GM12864 (cell line): ENCODE data around the gene PPP1R13L.
A peak's percentile ranks its signal among the peaks of the same experiment; 100 is the strongest.

ENCODE experiments used
- DNase-seq: peaks from one replicate; pipeline ENCODE4 v3.0.0-alpha.2; 2011; ENCODE audit warnings: low read depth
- H3K4me3 ChIP-seq: 2 replicates; pipeline ENCODE4 v1.5.1; 2011; ENCODE audit warnings: mild to moderate bottlenecking, low read depth, low read length, control low read depth
- TF ChIP-seq, protein P1 (sequence below): IDR thresholded peaks from 2 replicates; pipeline ENCODE4 v1.5.1; 2011; ENCODE audit warnings: low read depth, mild to moderate bottlenecking, moderate library complexity, low read length, control low read depth, inconsistent platforms; ENCODE audit errors: missing control alignments

PPP1R13L gene

DNA sequence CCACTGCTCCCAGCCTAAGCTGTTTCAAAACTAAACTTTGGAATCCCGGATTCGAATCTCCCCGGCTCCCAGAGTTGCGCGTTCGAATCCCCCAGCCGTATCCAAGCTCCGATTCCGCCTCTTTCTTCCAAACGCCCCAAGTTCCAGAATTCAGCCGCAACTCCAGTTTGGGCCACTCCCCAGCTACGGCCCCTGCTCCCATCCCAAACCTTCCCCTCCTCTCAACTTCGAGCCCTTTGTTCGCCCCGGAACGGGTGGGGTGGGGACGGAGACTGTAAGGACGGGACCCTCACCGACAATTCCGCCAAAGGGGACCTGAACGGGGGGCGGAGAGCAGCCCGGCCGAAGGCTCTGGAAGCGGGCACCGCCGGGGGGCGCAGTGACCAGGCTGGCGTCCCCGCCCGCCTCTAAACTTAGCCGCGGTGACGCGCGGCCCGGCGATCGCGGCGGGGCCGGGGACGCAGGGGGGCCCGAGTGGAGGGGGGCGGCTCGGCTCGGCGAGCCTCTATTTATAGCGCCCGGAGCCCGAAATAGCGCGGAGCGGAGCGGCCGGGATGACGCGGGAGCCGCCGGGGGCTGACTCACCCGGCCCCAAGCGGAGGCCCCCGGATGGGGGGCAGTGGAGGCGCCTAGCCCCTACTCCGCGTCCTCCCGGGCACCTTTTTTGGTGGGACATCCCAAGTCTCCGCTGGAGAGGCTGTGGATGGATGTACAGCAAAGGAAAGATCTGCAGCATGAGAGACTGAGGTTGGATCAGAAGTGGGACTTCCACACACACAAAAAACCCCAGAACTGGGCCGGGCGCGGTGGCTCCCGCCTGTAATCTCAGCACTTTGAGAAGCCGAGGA lies 23.7 kb upstream of the PPP1R13L start:
- TF ChIP-seq, protein P1, sequence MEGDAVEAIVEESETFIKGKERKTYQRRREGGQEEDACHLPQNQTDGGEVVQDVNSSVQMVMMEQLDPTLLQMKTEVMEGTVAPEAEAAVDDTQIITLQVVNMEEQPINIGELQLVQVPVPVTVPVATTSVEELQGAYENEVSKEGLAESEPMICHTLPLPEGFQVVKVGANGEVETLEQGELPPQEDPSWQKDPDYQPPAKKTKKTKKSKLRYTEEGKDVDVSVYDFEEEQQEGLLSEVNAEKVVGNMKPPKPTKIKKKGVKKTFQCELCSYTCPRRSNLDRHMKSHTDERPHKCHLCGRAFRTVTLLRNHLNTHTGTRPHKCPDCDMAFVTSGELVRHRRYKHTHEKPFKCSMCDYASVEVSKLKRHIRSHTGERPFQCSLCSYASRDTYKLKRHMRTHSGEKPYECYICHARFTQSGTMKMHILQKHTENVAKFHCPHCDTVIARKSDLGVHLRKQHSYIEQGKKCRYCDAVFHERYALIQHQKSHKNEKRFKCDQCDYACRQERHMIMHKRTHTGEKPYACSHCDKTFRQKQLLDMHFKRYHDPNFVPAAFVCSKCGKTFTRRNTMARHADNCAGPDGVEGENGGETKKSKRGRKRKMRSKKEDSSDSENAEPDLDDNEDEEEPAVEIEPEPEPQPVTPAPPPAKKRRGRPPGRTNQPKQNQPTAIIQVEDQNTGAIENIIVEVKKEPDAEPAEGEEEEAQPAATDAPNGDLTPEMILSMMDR, result peak; percentile 31
- DNase-seq, result no peak
- peak overlapping the region; percentile 47 for H3K4me3 ChIP-seq

DNA sequence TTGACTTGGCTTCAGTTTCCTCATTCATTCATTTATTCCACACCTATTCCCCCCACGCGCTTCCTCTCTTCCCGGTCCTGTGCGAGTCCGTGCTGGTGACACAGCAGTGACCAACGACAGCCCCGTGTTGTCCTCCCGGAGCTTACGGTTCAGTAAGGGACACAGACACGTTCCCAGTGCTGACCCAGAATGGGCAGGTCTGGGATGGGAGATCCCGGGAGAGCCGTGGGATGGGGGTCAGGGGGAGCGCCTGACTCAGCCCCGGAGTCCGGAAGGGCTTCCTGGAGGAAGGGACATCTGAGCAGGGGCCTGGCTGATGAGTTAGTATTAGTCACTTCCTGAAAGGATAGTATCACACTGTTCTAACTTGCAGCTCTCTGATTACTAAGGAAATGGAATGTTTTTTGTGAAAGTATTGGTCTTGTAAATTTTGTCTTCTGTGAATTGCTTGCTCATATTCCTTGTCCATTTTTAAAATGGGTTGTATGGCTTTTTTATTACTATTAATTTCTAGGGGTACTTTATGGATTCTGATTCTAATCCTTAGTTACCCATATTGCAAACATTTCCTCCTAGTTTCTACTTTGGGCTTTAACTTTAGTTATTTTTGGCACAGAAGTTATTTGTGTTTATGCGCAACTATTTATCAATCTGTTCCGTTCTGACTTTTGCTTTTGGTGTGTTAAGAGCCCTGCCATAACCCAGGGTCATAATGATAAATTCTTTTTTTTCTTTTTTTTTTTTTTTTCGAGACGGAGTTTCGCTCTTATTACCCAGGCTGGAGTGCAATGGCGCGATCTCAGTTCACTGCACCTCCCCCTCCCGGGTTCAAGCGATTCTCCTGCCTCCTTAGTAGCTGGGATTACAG lies 19.6 kb upstream of the PPP1R13L start:
- peak overlapping the region; percentile 61 for H3K4me3 ChIP-seq
- TF ChIP-seq, protein P1, result no peak
- DNase-seq, result no peak

DNA sequence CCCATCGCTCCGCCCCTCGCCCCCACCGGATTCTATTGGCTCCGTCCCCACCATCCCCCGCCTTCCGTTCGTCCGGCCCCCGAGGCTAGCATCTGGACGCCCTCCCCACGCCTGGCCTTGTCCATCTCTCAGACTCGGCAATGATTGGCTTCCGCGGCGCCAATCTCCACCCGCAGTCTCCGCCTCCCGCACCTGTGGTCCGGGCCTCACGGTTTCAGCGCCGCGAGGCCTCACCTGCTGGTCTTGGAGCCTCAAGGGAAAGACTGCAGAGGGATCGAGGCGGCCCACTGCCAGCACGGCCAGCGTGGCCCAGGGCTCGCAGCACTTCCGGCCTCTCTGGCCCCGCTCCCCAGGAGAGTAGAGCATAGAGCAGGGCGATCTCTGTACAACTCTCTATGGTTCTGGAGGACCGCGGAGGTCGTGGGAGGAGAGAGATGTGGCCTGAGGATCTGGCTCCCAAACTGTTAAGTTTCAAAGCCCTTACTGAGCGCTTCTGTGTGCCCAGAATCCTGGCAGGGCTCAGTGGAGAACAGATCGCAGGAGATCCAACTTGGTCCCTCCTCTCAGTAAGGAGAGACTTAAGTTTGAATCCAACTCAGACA lies 18.8 kb upstream of the PPP1R13L start, which contains the start of gene ERCC1:
Gene ERCC1, minus strand, starts transcription at position 329 of the 602 bp plus-strand sequence. CDS start 543 bp downstream, outside the sequence.
- peak; percentile 87 for DNase-seq
- peak within 1 kb of the TSS; percentile 61 for H3K4me3 ChIP-seq
- TF ChIP-seq, protein P1, result no peak

GRCh38 chr19:45423033-45423588 lies 18.2 kb upstream of the PPP1R13L start:
- no peak for DNase-seq
- TF ChIP-seq, protein P1, result peak; percentile 2
- H3K4me3 ChIP-seq, result peak overlapping the region; percentile 61

- TF ChIP-seq, protein P1, result no peak
- DNase-seq, result no peak
- H3K4me3 ChIP-seq, result no peak overlapping the region
Observed at GRCh38 chr19:45421947-45422498, 17.2 kb upstream of the PPP1R13L start.

DNA sequence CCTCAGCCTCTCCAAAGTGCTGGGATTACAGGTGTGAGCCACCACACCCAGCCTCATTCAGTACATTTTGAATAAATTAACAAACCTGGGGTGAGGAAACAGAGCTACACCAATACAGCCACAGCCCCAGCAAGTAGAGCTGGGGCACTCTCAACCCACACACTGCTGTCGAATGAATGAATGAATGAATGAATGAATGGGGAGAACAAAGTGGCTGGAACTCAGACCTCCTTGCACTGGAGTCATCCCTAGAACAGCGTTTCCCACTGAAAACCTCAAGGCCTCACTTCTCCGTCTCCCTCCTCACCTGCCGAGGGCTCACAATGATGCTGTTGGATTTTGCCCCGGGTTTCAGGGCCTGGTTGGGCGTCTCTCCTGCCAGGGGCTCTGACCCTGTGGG lies 16.0 kb upstream of the PPP1R13L start:
- DNase-seq, result no peak

More for the DNA sequence above, 16.0 kb upstream of the PPP1R13L start:
- H3K4me3 ChIP-seq, result no peak overlapping the region
- TF ChIP-seq, protein P1, result no peak
